ENCODE results near the gene MTM1. TPM values are rescaled to one million over a fixed set of nuclear protein-coding genes. Genes with fewer than 3 reads are reported as not detected.

MTM1 gene
- total RNA-seq, 2 donors from 2014 or later: 9.1 to 10.8 TPM

DNA sequence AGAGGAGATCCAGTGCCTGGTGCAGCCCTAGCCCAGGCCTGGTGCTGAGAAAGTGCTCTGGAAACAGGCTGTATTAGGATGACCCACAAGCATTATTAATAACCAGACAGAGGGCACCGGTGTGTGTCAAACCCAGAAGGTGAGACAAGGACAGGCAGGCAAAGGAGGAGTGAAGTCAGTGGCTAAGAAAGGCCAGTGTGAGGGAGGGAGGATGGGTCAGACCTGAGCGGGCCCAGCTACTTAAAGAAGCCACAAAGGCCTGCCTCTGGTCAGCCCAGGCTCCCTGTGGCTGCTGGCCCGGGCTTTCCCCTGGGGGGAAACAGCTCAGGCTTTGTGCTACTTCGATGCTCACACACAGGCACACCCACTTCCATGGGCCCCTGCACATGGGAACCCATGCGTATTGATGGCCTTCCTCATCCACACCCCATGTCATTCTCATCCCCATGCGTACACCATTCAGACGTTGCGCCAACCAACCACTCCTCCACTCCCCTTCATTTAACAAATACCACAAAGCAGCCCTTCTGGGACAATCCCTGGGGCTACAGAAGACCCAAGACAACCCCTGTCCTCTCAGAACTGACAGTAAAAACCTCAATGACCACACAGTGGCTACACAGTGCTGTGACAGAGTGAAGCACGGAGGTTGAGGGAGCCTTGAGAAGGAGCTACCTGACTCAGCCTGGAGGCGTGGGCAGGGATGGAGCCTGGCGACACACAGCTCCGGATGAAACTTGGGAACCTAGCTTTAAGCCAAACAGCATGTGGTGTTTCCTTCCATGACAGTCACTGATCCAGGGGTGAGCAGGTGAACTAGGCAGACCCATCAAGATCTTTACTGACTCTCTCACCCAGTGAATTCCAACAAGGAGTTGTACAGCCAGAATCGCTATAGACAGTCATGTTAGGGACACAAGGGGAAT, 24.9 kb upstream of the MTM1 start:
- Mint-ChIP-seq H3K27ac (no peak overlapping the region), H3K4me1 (ENCODE audit: low read depth in 2 of 2) (peaks cover 19 to 25% of the 10 kb centered on the region in 2 donors), H3K4me3 (no peak overlapping the region), H3K9me3 (no peaks in the 10 kb centered on the region), H3K27me3 (peaks cover 0 to 7% of the 10 kb centered on the region in 2 donors), H3K36me3 (no peaks in the 10 kb centered on the region)
- DNase-seq (ENCODE audit: low spot score): no peak
- peak; percentile 50 to 60 for ATAC-seq

- no peak overlapping the region for H3K4me3 Mint-ChIP-seq
Measured at GRCh38 chrX:150544222-150544787, 24.1 kb upstream of the MTM1 start.

DNA sequence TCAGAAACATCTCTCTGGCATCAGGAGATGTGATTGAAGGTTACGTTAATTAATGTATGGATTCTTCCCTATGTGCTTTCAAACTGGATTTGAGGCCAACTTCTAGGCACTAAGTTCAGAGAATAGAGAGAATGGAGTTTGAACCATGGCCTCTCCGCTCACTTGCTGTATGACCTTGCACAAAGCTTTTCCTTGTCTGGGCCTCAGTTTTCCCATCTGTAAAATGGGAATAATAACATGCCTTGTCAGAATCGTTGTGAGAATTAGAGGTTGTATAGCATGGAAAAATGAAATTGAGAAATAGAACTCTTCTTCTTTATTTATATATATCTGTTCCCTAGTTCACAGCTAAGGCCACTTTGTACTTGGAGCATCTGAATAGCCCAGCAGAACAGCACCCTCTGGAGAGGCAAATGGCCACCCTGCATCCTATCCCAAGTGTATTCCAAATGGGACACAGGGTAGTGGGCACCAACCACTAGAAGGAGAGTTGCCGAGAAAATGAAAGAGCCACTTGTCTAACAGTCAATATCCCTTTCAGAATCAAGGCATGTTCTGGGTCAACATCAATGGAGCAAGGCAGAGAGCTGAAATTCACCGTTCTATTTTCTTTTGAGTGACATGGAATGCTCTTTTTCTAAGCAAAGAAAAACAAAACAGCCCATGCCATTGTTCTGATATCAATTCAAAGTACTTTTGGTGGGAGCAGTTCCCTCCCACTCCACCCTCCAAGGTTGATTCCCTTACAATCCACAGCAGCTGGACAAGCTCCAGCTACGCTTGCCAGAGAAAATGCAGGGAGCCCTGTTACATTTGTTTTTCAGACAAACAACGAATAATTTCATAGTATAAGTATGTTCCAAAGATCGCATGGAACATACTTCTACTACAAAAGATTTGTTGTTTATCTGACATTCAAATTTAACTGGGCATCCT, 23.3 kb upstream of the MTM1 start:
- no peak for ATAC-seq
- no peaks in the 10 kb centered on the region for H3K9me3 Mint-ChIP-seq
- H3K27me3 Mint-ChIP-seq: peaks cover 0 to 9% of the 10 kb centered on the region in 2 donors
- H3K27ac Mint-ChIP-seq: no peak overlapping the region
- H3K4me3 Mint-ChIP-seq: no peak overlapping the region
- no peaks in the 10 kb centered on the region for H3K36me3 Mint-ChIP-seq
- H3K4me1 Mint-ChIP-seq (ENCODE audit: low read depth in 2 of 2): peaks cover 25 to 33% of the 10 kb centered on the region in 2 donors
- no peak for DNase-seq (ENCODE audit: low spot score)

More at GRCh38 chrX:150544222-150544787, 24.1 kb upstream of the MTM1 start:
- H3K36me3 Mint-ChIP-seq: no peaks in the 10 kb centered on the region
- no peaks in the 10 kb centered on the region for H3K9me3 Mint-ChIP-seq
- H3K27ac Mint-ChIP-seq: no peak overlapping the region
- ATAC-seq (no peak), DNase-seq (ENCODE audit: low spot score) (no peak)
- peaks cover 25 to 32% of the 10 kb centered on the region in 2 donors for H3K4me1 Mint-ChIP-seq (ENCODE audit: low read depth in 2 of 2)
- peaks cover 0 to 9% of the 10 kb centered on the region in 2 donors for H3K27me3 Mint-ChIP-seq

DNA sequence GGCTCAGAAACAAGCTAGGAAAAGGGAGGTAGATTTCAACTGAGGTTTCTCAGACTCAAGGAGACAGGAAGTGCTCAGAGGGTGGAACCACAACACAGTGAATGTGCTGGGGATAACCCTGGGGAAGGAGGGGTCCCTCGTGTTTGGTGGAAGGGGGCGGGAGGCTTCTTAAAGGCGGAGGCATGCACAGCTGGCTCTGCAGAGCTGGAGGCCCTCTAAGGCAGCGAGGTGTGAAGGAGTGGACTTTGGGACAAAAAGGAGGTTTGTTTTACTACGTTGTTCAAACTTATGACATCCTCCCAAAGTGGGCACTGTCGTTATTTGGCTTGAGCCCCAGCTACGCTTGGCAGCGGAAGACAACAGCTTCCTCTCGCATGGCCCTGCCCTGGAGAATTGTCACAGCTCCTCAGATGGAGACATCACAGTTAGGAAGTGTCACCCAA, 21.7 kb upstream of the MTM1 start:
- peaks cover 0 to 9% of the 10 kb centered on the region in 2 donors for H3K27me3 Mint-ChIP-seq
- peak overlapping the region in 1 of 2 donors; percentile 56 for H3K27ac Mint-ChIP-seq
- H3K9me3 Mint-ChIP-seq: no peaks in the 10 kb centered on the region
- no peaks in the 10 kb centered on the region for H3K36me3 Mint-ChIP-seq
- DNase-seq (ENCODE audit: low spot score) (no peak), ATAC-seq (peak in 1 of 2 donors; percentile 34)
- H3K4me1 Mint-ChIP-seq (ENCODE audit: low read depth in 2 of 2): peaks cover 25 to 33% of the 10 kb centered on the region in 2 donors
- peak overlapping the region; percentile 73 for H3K4me3 Mint-ChIP-seq

DNA sequence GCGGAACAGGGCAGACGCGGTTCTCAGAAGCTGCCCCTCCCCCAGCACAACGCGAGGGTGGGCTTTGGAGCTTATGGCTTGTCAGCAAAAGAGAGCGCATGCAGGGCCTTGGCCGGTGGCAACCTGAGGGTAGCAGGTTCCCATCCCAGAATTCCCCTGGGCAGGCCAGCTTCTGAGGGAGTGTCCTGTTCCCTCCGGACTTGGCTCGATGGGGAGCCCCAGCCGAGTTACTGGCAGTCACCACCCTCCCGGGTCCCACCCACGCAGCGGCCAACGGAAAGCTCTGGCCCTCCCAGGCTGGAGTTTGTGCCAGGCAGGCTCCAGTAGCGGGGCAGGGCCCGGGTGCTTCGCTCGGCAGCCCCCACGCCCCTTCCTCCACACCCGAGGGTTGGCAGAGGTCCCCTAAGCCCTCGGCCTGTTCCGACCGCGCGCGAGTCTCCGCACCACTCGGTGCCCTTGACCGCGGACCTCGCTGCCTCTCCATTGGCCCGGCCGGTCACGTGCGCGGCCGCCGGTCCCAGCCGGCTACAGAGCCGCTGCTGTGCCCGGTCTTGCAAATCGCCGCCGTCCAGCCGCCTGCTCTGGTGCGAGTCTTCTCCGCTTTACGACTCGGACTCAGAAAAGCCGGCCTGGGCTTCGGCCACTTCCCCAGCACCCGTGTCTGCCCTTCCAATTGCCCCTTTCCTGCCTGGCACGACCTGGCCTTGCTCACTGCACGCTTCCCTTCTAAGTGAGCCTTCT, 20.9 kb upstream of the MTM1 start:
- peak overlapping the region; percentile 73 for H3K4me3 Mint-ChIP-seq
- ATAC-seq: peak; percentile 71 to 76
- peak overlapping the region in 1 of 2 donors; percentile 70 for H3K27ac Mint-ChIP-seq
- DNase-seq (ENCODE audit: low spot score): no peak
- H3K4me1 Mint-ChIP-seq (ENCODE audit: low read depth in 2 of 2): peaks cover 25 to 33% of the 10 kb centered on the region in 2 donors
- H3K27me3 Mint-ChIP-seq: peaks cover 0 to 6% of the 10 kb centered on the region in 2 donors
- H3K36me3 Mint-ChIP-seq: no peaks in the 10 kb centered on the region
- no peaks in the 10 kb centered on the region for H3K9me3 Mint-ChIP-seq

- H3K9me3 Mint-ChIP-seq: no peaks in the 10 kb centered on the region
- H3K27ac Mint-ChIP-seq: peak overlapping the region in 1 of 2 donors; percentile 70
- H3K4me3 Mint-ChIP-seq: peak overlapping the region; percentile 28
- peaks cover 25 to 29% of the 10 kb centered on the region in 2 donors for H3K4me1 Mint-ChIP-seq (ENCODE audit: low read depth in 2 of 2)
- H3K27me3 Mint-ChIP-seq: peaks cover 0 to 6% of the 10 kb centered on the region in 2 donors
- no peak for ATAC-seq
- H3K36me3 Mint-ChIP-seq: no peaks in the 10 kb centered on the region
- DNase-seq (ENCODE audit: low spot score): no peak
Measured at GRCh38 chrX:150548251-150548650, 20.2 kb upstream of the MTM1 start.

GRCh38 chrX:150548684-150549083, 19.7 kb upstream of the MTM1 start:
- no peaks in the 10 kb centered on the region for H3K9me3 Mint-ChIP-seq
- H3K36me3 Mint-ChIP-seq: no peaks in the 10 kb centered on the region
- ATAC-seq (peak; percentile 67 to 68), DNase-seq (ENCODE audit: low spot score) (no peak)
- H3K4me1 Mint-ChIP-seq (ENCODE audit: low read depth in 2 of 2): peaks cover 21 to 25% of the 10 kb centered on the region in 2 donors
- H3K4me3 Mint-ChIP-seq: peak overlapping the region; percentile 28
- peaks cover 0 to 9% of the 10 kb centered on the region in 2 donors for H3K27me3 Mint-ChIP-seq
- H3K27ac Mint-ChIP-seq: peak overlapping the region in 1 of 2 donors; percentile 47

- H3K4me3 Mint-ChIP-seq: no peak overlapping the region
- H3K27me3 Mint-ChIP-seq: peaks cover 6 to 12% of the 10 kb centered on the region in 2 donors
- no peaks in the 10 kb centered on the region for H3K9me3 Mint-ChIP-seq
- H3K27ac Mint-ChIP-seq: no peak overlapping the region
- DNase-seq (ENCODE audit: low spot score) (no peak), ATAC-seq (no peak)
- H3K4me1 Mint-ChIP-seq (ENCODE audit: low read depth in 2 of 2): peaks cover 11 to 15% of the 10 kb centered on the region in 2 donors
- no peaks in the 10 kb centered on the region for H3K36me3 Mint-ChIP-seq
Measured at GRCh38 chrX:150551963-150552362, 16.5 kb upstream of the MTM1 start.

DNA sequence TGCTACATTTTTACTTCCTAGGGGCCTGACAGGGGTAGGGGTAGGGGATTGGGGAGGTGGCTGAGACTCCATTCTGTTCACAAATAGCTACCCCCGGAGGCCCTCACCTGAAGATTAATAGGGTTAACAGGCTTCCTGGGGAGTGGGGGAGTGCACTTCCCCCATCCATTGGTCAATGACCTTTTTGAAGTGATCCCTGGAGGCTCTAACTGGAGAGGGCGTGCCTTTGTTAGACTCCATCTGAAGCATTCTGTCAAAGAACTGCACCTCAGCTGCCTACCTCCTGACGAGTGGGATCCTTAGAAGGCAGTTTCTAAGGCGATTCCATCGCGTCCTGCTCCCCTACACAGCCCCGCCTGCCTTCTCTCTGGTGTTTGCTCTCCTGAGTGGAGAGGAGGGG, 10.0 kb upstream of the MTM1 start:
- Mint-ChIP-seq H3K27ac (no peak overlapping the region), H3K27me3 (peaks cover 6 to 21% of the 10 kb centered on the region in 2 donors), H3K4me3 (no peak overlapping the region), H3K36me3 (no peaks in the 10 kb centered on the region), H3K4me1 (ENCODE audit: low read depth in 2 of 2) (no peaks in the 10 kb centered on the region), H3K9me3 (no peaks in the 10 kb centered on the region)
- no peak for ATAC-seq
- DNase-seq (ENCODE audit: low spot score): no peak

GRCh38 chrX:150564838-150565237, 3.6 kb upstream of the MTM1 start:
- Mint-ChIP-seq H3K27me3 (peaks cover 0 to 18% of the 10 kb centered on the region in 2 donors), H3K9me3 (no peaks in the 10 kb centered on the region), H3K4me3 (no peak overlapping the region), H3K36me3 (no peaks in the 10 kb centered on the region), H3K27ac (no peak overlapping the region), H3K4me1 (ENCODE audit: low read depth in 2 of 2) (peaks cover 7 to 8% of the 10 kb centered on the region in 2 donors)
- ATAC-seq: no peak
- DNase-seq (ENCODE audit: low spot score): no peak

- H3K4me1 Mint-ChIP-seq (ENCODE audit: low read depth in 2 of 2): peaks cover 8 to 10% of the 10 kb centered on the region in 2 donors
- H3K9me3 Mint-ChIP-seq: no peaks in the 10 kb centered on the region
- H3K4me3 Mint-ChIP-seq: no peak overlapping the region
- H3K27ac Mint-ChIP-seq: no peak overlapping the region
- no peaks in the 10 kb centered on the region for H3K36me3 Mint-ChIP-seq
- H3K27me3 Mint-ChIP-seq: peaks cover 0 to 16% of the 10 kb centered on the region in 2 donors
- DNase-seq (ENCODE audit: low spot score) (no peak), ATAC-seq (no peak)
Measured at GRCh38 chrX:150565551-150565950, 2.9 kb upstream of the MTM1 start.

DNA sequence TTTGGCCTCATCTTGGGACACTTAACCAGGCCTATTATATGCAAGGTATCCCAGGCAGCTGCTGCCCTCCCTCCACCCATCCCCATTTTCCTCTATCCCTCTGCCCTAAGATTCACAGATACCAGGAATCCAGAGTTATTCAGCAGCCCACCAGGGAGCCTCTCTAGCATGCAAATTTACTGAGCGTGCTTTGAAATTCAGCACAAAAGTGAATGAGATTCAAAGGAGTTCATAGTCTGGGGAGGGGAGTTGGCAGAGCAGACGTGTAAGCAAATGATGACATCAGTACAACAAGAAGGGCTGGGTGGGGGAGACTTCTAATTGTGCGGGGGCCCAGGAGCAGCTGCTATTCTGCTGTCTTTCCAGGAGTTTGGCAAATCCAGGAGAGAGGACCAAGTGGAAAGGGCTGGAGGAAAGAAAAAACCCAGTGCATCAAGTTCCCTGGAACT, 1.7 kb upstream of the MTM1 start:
- no peak for ATAC-seq
- Mint-ChIP-seq H3K27ac (no peak overlapping the region), H3K27me3 (peaks cover 0 to 18% of the 10 kb centered on the region in 2 donors), H3K9me3 (no peaks in the 10 kb centered on the region), H3K36me3 (no peaks in the 10 kb centered on the region), H3K4me3 (no peak overlapping the region), H3K4me1 (ENCODE audit: low read depth in 2 of 2) (peaks cover 11 to 16% of the 10 kb centered on the region in 2 donors)
- no peak for DNase-seq (ENCODE audit: low spot score)
